ENCODE data around the gene RRAGB.
"Not testable (repeated sequence)": the region's sequence is repeated elsewhere in the genome, so short reads cannot be mapped to it uniquely, and the experiment has no call there.

The RRAGB gene

GRCh38 chrX:55774419-55774818, 56.9 kb downstream of the RRAGB start:
- DNase-seq (ENCODE audit: low spot score) = not testable (repeated sequence)

- no peak for DNase-seq (ENCODE audit: low spot score)
Observed at GRCh38 chrX:55777596-55777995, 60.0 kb downstream of the RRAGB start.

- DNase-seq (ENCODE audit: low spot score) = no peak
Observed at GRCh38 chrX:55778322-55778721, 60.8 kb downstream of the RRAGB start.

- no peak for DNase-seq (ENCODE audit: low spot score)
Observed at GRCh38 chrX:55783723-55784122, 66.2 kb downstream of the RRAGB start.

GRCh38 chrX:55787063-55787462, 69.5 kb downstream of the RRAGB start:
- no peak for DNase-seq (ENCODE audit: low spot score)

- DNase-seq (ENCODE audit: low spot score) = no peak
Observed at GRCh38 chrX:55787727-55788126, 70.2 kb downstream of the RRAGB start.

GRCh38 chrX:55794405-55794804, 76.9 kb downstream of the RRAGB start:
- no peak for DNase-seq (ENCODE audit: low spot score)

GRCh38 chrX:55796496-55796895, 78.9 kb downstream of the RRAGB start:
- no peak for DNase-seq (ENCODE audit: low spot score)

- no peak for DNase-seq (ENCODE audit: low spot score)
Observed at GRCh38 chrX:55801811-55802210, 84.3 kb downstream of the RRAGB start.
